PC-3 (cell line): ENCODE results near the gene OSCAR. TPM values are rescaled to one million over a fixed set of nuclear protein-coding genes. Genes with fewer than 3 reads are reported as not detected.

Source experiments
- ATAC-seq: fragments of 200-7000 bp; cut with Tn5 transposase; 2 replicates; pipeline ENCODE4 v1.9.1; 2020; ENCODE audit warnings: mild to moderate bottlenecking, moderate library complexity
- BruUV-seq: library from RNA; stranded (reverse); fragments of 400-500 nt; replicated peaks from 2 replicates; lab custom pipeline; 2021; lab: Mats Ljungman, UMichigan
- CTCF ChIA-PET: fragments of 300-600 bp; sonication (Branson Sonifier 250); formaldehyde crosslinking; loops from one replicate; lab custom pipeline; 2022; ENCODE audit warnings: antibody characterized with exemption; lab: Charles Lee
- POLR2A ChIA-PET: fragments of 300-600 bp; sonication (Branson Sonifier 250); formaldehyde crosslinking; loops from one replicate; lab custom pipeline; 2022; ENCODE audit warnings: antibody characterized with exemption; ENCODE audit not compliant: unreplicated experiment; lab: Charles Lee
- DNase-seq: peaks from one replicate; pipeline ENCODE4 v3.0.0-alpha.2; 2015
- H2AFZ ChIP-seq: fragments of 300-600 bp; sonication (generic); 2 replicates; pipeline ENCODE4 v1.6.0; 2016; ENCODE audit warnings: antibody characterized with exemption, low read length
- H3F3A ChIP-seq: fragments of 300-600 bp; sonication (generic); one replicate; pipeline ENCODE4 v1.6.0; 2017; ENCODE audit warnings: antibody characterized with exemption, low read length, control low read depth, mild to moderate bottlenecking; ENCODE audit not compliant: unreplicated experiment
- H3K27ac ChIP-seq: fragments of 300-600 bp; sonication (generic); 2 replicates; pipeline ENCODE4 v1.5.1; 2016; ENCODE audit warnings: mild to moderate bottlenecking, low read length
- H3K27me3 ChIP-seq: fragments of 300-600 bp; sonication (generic); 2 replicates; pipeline ENCODE4 v1.6.1; 2016; ENCODE audit warnings: low read length, mixed read lengths
- H3K36me3 ChIP-seq: fragments of 300-600 bp; sonication (generic); 2 replicates; pipeline ENCODE4 v1.6.1; 2016; ENCODE audit warnings: low read depth, mixed run types, low read length, mixed read lengths
- H3K4me1 ChIP-seq: fragments of 300-600 bp; sonication (generic); 2 replicates; pipeline ENCODE4 v1.5.1; 2016; ENCODE audit warnings: low read length; ENCODE audit not compliant: insufficient read depth
- H3K4me2 ChIP-seq: fragments of 300-600 bp; sonication (generic); 2 replicates; pipeline ENCODE4 v1.6.0; 2016; ENCODE audit warnings: low read length
- H3K4me3 ChIP-seq: fragments of 300-600 bp; sonication (generic); 2 replicates; pipeline ENCODE4 v1.5.1; 2016; ENCODE audit warnings: mild to moderate bottlenecking, low read length, mixed read lengths
- H3K79me2 ChIP-seq: fragments of 300-600 bp; sonication (generic); 2 replicates; pipeline ENCODE4 v1.6.1; 2017; ENCODE audit warnings: low read length, mixed read lengths
- H3K9ac ChIP-seq: fragments of 300-600 bp; sonication (generic); 2 replicates; pipeline ENCODE4 v1.6.0; 2016; ENCODE audit warnings: mild to moderate bottlenecking, low read length
- H3K9me2 ChIP-seq: fragments of 300-600 bp; sonication (generic); replicated peaks from 2 replicates; pipeline ENCODE4 v1.6.1; 2016; ENCODE audit warnings: mixed run types, low read length, mixed read lengths
- H3K9me3 ChIP-seq: fragments of 300-600 bp; sonication (generic); 2 replicates; pipeline ENCODE4 v1.6.1; 2016; ENCODE audit warnings: low read length, mixed read lengths
- H4K20me1 ChIP-seq: fragments of 300-600 bp; sonication (generic); 2 replicates; pipeline ENCODE4 v1.6.1; 2016; ENCODE audit warnings: low read length, mixed read lengths
- CTCF ChIP-seq: fragments of 300-600 bp; sonication (generic); conservative IDR thresholded peaks from 2 replicates; pipeline ENCODE4 v1.5.1; 2017; ENCODE audit warnings: antibody characterized with exemption, low read depth, mild to moderate bottlenecking, low read length
- EZH2 ChIP-seq: fragments of 300-600 bp; sonication (generic); IDR thresholded peaks from one replicate; pipeline ENCODE4 v1.6.1; 2017; ENCODE audit warnings: antibody characterized with exemption, mild to moderate bottlenecking, low read length; ENCODE audit not compliant: unreplicated experiment
- EZH2phosphoT487 ChIP-seq: fragments of 300-600 bp; sonication (generic); IDR thresholded peaks from 2 replicates; pipeline ENCODE4 v1.6.1; 2018; ENCODE audit warnings: mild to moderate bottlenecking, antibody characterized with exemption, low read length, borderline replicate concordance
- intact Hi-C: fragments of 100-400 bp; cut with micrococcal nuclease; formaldehyde crosslinking; loops from 2 replicates; pipeline ENCODE4 v1.9.0; 2023
- total RNA-seq: library from RNA; depleted of rRNA; stranded (reverse); fragments of >200 nt; gene quantifications from 2 replicates; pipeline ENCODE4 v1.2.3, GENCODE V29; 2014

OSCAR gene
- total RNA-seq, 1 experiment from 2014 or later: not detected

GRCh38 chr19:54094426-54095000 is 6.1 kb downstream of the OSCAR start:
- no peaks in the 10 kb centered on the region for H3F3A ChIP-seq
- H3K9ac ChIP-seq: no peak overlapping the region
- no peak for DNase-seq
- no peaks in the 10 kb centered on the region for H3K27me3 ChIP-seq
- H3K9me3 ChIP-seq: no peaks in the 10 kb centered on the region
- no peak overlapping the region for H2AFZ ChIP-seq
- no peak for ATAC-seq
- POLR2A ChIA-PET: no interaction called here
- no peaks in the 10 kb centered on the region for H3K9me2 ChIP-seq
- no peaks in the 10 kb centered on the region for H3K36me3 ChIP-seq
- no peak overlapping the region for H3K4me2 ChIP-seq
- intact Hi-C loops: loop anchor here (10.0 kb wide), 2 partner anchors 250 to 290 kb away; no protein-coding TSS in a partner anchor
- no peak overlapping the region for H3K4me3 ChIP-seq
- TF ChIP-seq EZH2phosphoT487 (no peak), EZH2 (no peak), CTCF (no peak)
- no TSS peak for BruUV-seq
- H4K20me1 ChIP-seq: no peaks in the 10 kb centered on the region
- no peaks in the 10 kb centered on the region for H3K79me2 ChIP-seq
- H3K27ac ChIP-seq: no peak overlapping the region
- CTCF ChIA-PET: no interaction called here
- H3K4me1 ChIP-seq: peaks cover 8% of the 10 kb centered on the region

- Histone ChIP-seq H3K9me3 (peaks cover 6% of the 10 kb centered on the region; the same call in 1 of the 2 replicates), H3K36me3 (no peaks in the 10 kb centered on the region), H3K4me3 (no peak overlapping the region), H3K4me1 (no peaks in the 10 kb centered on the region), H3K9ac (no peak overlapping the region), H3F3A (no peaks in the 10 kb centered on the region), H3K27me3 (0 out of 2 replicates have a peak, but pooled peaks cover 3% of the 10 kb centered on the region), H4K20me1 (no peaks in the 10 kb centered on the region), H3K4me2 (no peak overlapping the region), H3K27ac (no peak overlapping the region), H3K79me2 (no peaks in the 10 kb centered on the region), H2AFZ (no peak overlapping the region), H3K9me2 (no peaks in the 10 kb centered on the region)
- intact Hi-C loops: no loop called here
- ATAC-seq (no peak), DNase-seq (no peak)
- TF ChIP-seq EZH2: no peak
- no peak for TF ChIP-seq EZH2phosphoT487
- TF ChIP-seq CTCF: no peak
- BruUV-seq: no TSS peak
- ChIA-PET CTCF (no interaction called here), POLR2A (no interaction called here)
Observed at GRCh38 chr19:54084410-54084809, 16.2 kb downstream of the OSCAR start.

GRCh38 chr19:54081032-54081431 is 19.6 kb downstream of the OSCAR start, which contains the start of gene TARM1:
Gene TARM1, minus strand, starts transcription at chr19:54081365. Its CDS starts 25 bp downstream, at chr19:54081340.
- TF ChIP-seq EZH2: no peak
- no peak for TF ChIP-seq CTCF
- no peak for TF ChIP-seq EZH2phosphoT487
- Histone ChIP-seq H3K27ac (no peak within 1 kb of the TSS), H3K36me3 (no peaks in the 10 kb centered on the region), H4K20me1 (no peaks in the 10 kb centered on the region), H3K9ac (no peak within 1 kb of the TSS), H3K79me2 (no peaks in the 10 kb centered on the region), H3K9me2 (no peaks in the 10 kb centered on the region), H2AFZ (no peak within 1 kb of the TSS), H3K4me3 (no peak within 1 kb of the TSS), H3K27me3 (no peaks in the 10 kb centered on the region), H3K9me3 (peaks cover 6% of the 10 kb centered on the region; the same call in 1 of the 2 replicates), H3K4me1 (no peaks in the 10 kb centered on the region), H3F3A (no peaks in the 10 kb centered on the region), H3K4me2 (no peak within 1 kb of the TSS)
- DNase-seq (no peak), ATAC-seq (no peak)
- intact Hi-C loops: no loop called here
- CTCF ChIA-PET: no interaction called here
- POLR2A ChIA-PET: no interaction called here
- BruUV-seq: no TSS peak
